ENCODE measurements around the gene ARL2BP. TPM values are rescaled to one million over a fixed set of nuclear protein-coding genes. Genes with fewer than 3 reads are reported as not detected.

The ARL2BP gene
- total RNA-seq, 1 donor from 2014 or later: 49.4 TPM

- Mint-ChIP-seq H3K4me3 (peak overlapping the region; percentile 87), H3K4me1 (ENCODE audit: unreplicated experiment) (no peaks in the 10 kb centered on the region), H3K27ac (peak overlapping the region; percentile 85), H3K36me3 (no peaks in the 10 kb centered on the region), H3K27me3 (peaks cover 40% of the 10 kb centered on the region), H3K9me3 (no peaks in the 10 kb centered on the region)
- no peak for DNase-seq (ENCODE audit: extremely low spot score, unreplicated experiment)
- TF ChIP-seq, protein P1, sequence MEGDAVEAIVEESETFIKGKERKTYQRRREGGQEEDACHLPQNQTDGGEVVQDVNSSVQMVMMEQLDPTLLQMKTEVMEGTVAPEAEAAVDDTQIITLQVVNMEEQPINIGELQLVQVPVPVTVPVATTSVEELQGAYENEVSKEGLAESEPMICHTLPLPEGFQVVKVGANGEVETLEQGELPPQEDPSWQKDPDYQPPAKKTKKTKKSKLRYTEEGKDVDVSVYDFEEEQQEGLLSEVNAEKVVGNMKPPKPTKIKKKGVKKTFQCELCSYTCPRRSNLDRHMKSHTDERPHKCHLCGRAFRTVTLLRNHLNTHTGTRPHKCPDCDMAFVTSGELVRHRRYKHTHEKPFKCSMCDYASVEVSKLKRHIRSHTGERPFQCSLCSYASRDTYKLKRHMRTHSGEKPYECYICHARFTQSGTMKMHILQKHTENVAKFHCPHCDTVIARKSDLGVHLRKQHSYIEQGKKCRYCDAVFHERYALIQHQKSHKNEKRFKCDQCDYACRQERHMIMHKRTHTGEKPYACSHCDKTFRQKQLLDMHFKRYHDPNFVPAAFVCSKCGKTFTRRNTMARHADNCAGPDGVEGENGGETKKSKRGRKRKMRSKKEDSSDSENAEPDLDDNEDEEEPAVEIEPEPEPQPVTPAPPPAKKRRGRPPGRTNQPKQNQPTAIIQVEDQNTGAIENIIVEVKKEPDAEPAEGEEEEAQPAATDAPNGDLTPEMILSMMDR (conservative IDR thresholded peaks at IDR 0.05): no peak
These were observed 38.8 kb downstream of the ARL2BP start for GRCh38 chr16:57283959-57284208.

GRCh38 chr16:57284209-57284951 is 39.3 kb downstream of the ARL2BP start, which contains the start of gene PLLP:
Gene PLLP, minus strand, starts transcription at chr16:57284672. Its CDS starts 132 bp downstream, at chr16:57284540.
- no peaks in the 10 kb centered on the region for H3K4me1 Mint-ChIP-seq (ENCODE audit: unreplicated experiment)
- H3K9me3 Mint-ChIP-seq: no peaks in the 10 kb centered on the region
- H3K27me3 Mint-ChIP-seq: peaks cover 40% of the 10 kb centered on the region
- H3K4me3 Mint-ChIP-seq: peak within 1 kb of the TSS; percentile 87
- TF ChIP-seq, protein P1 (conservative IDR thresholded peaks at IDR 0.05): no peak
- no peak for DNase-seq (ENCODE audit: extremely low spot score, unreplicated experiment)
- peak within 1 kb of the TSS; percentile 85 for H3K27ac Mint-ChIP-seq
- H3K36me3 Mint-ChIP-seq: no peaks in the 10 kb centered on the region

DNA sequence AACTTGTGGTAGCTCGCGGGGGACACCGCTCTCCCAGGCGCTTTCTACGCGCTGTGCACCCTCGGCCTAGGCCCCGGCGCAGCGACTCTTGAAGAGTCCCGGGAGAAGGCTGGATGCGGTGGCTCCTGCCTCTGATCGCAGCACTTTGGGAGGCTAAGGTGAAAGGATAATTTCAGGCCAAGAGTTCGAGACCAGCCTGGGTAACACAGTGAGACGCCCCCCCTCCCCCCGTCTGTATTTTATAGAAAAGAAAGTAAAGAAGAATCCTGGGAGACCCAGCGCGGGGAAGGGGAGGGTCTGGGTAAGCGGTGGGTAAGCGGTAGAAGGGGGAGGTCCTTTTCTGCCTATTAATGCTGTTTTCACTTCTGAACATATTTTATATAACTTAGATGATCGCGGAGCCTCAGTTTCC is 39.9 kb downstream of the ARL2BP start:
- DNase-seq (ENCODE audit: extremely low spot score, unreplicated experiment): no peak
- no peaks in the 10 kb centered on the region for H3K36me3 Mint-ChIP-seq
- H3K9me3 Mint-ChIP-seq: no peaks in the 10 kb centered on the region
- H3K27ac Mint-ChIP-seq: no peak overlapping the region
- H3K27me3 Mint-ChIP-seq: peaks cover 40% of the 10 kb centered on the region
- TF ChIP-seq, protein P1 (conservative IDR thresholded peaks at IDR 0.05): no peak
- H3K4me1 Mint-ChIP-seq (ENCODE audit: unreplicated experiment): no peaks in the 10 kb centered on the region
- peak overlapping the region; percentile 68 for H3K4me3 Mint-ChIP-seq

DNA sequence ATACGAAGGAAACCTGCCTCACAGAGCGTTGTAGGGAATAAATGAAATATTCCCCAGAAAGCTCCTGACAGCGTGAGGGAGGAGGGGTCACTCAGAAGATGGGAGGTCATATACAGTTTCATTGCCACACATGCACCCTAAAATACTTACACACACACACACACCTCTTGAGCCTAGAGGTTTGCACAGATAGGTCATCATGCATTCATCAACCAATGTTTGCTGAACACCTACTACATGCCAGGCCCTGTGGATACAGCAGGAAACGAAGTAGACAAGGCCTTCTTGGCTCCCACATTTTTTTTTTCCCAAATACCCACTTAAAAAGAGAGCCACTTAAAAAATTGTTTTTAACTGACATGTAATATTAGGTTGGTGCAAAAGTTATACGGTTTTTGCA is 40.3 kb downstream of the ARL2BP start:
- DNase-seq (ENCODE audit: extremely low spot score, unreplicated experiment): no peak
- peaks cover 40% of the 10 kb centered on the region for H3K27me3 Mint-ChIP-seq
- TF ChIP-seq, protein P1 (conservative IDR thresholded peaks at IDR 0.05): no peak
- H3K9me3 Mint-ChIP-seq: no peaks in the 10 kb centered on the region
- no peak overlapping the region for H3K27ac Mint-ChIP-seq
- H3K36me3 Mint-ChIP-seq: no peaks in the 10 kb centered on the region
- peak overlapping the region; percentile 68 for H3K4me3 Mint-ChIP-seq
- no peaks in the 10 kb centered on the region for H3K4me1 Mint-ChIP-seq (ENCODE audit: unreplicated experiment)

- peaks cover 11% of the 10 kb centered on the region for H3K27me3 Mint-ChIP-seq
- H3K4me3 Mint-ChIP-seq: no peak overlapping the region
- no peak for DNase-seq (ENCODE audit: extremely low spot score, unreplicated experiment)
- H3K4me1 Mint-ChIP-seq (ENCODE audit: unreplicated experiment): peaks cover 4% of the 10 kb centered on the region
- no peaks in the 10 kb centered on the region for H3K9me3 Mint-ChIP-seq
- H3K36me3 Mint-ChIP-seq: no peaks in the 10 kb centered on the region
- TF ChIP-seq, protein P1 (conservative IDR thresholded peaks at IDR 0.05): no peak
- H3K27ac Mint-ChIP-seq: no peak overlapping the region
These were observed 44.6 kb downstream of the ARL2BP start for GRCh38 chr16:57289391-57290257.

Data from type B pancreatic cell (in vitro differentiated cells).